Measurements from ENCODE around the gene TARS3.

DNA sequence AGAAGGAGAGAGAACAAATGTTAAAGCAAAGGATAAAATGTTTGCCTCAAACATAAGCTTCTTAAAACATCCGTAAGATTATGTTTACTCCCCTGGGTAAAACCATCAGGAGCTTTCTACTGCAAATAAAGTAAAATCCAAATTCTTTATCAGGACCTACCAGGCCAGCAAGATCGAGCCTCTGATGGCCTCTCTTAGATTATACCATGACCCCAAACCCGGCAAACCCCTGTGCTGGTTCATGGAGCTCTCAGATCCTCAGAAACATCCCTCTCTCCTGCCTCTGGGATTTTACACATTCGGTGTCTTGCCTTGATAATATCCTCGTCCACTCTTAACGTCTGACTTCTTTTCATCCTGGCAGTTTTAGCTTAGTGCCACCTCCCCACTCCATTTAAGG is 7.5 kb upstream of the TARS3 start:
- TF ChIP-seq, protein P1, sequence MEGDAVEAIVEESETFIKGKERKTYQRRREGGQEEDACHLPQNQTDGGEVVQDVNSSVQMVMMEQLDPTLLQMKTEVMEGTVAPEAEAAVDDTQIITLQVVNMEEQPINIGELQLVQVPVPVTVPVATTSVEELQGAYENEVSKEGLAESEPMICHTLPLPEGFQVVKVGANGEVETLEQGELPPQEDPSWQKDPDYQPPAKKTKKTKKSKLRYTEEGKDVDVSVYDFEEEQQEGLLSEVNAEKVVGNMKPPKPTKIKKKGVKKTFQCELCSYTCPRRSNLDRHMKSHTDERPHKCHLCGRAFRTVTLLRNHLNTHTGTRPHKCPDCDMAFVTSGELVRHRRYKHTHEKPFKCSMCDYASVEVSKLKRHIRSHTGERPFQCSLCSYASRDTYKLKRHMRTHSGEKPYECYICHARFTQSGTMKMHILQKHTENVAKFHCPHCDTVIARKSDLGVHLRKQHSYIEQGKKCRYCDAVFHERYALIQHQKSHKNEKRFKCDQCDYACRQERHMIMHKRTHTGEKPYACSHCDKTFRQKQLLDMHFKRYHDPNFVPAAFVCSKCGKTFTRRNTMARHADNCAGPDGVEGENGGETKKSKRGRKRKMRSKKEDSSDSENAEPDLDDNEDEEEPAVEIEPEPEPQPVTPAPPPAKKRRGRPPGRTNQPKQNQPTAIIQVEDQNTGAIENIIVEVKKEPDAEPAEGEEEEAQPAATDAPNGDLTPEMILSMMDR (IDR thresholded peaks at IDR 0.05): no peak
- TF ChIP-seq POLR2A (IDR thresholded peaks at IDR 0.05): no peak

Data from heart left ventricle (tissue), 13 donors.